Endothelial cell of umbilical vein (primary cell): ENCODE measurements around the gene MARVELD1.

Experiments used
- EZH2 ChIP-seq: IDR thresholded peaks from 2 replicates; pipeline ENCODE4 v1.6.1; 2012; ENCODE audit warnings: borderline replicate concordance, low read depth, mild to moderate bottlenecking, moderate library complexity, low read length, inconsistent platforms; ENCODE audit not compliant: severe bottlenecking
- GATA2 ChIP-seq: IDR thresholded peaks from 2 replicates; pipeline ENCODE4 v1.7.0; 2011; ENCODE audit warnings: low read depth, mild to moderate bottlenecking, moderate library complexity, mixed read lengths, low read length; ENCODE audit not compliant: insufficient read length, insufficient read depth
- MYC ChIP-seq: IDR thresholded peaks from one replicate; pipeline ENCODE4 v1.6.1; 2011; ENCODE audit warnings: mild to moderate bottlenecking, low read depth, low read length
- POLR2A ChIP-seq: IDR thresholded peaks from 2 replicates; pipeline ENCODE4 v1.6.1; 2012; ENCODE audit warnings: low read depth, mild to moderate bottlenecking, control low read depth, low read length
- TF ChIP-seq, protein P1 (sequence below), 2 donors: IDR thresholded peaks; 1 replicate in 1 of 2; 2 replicates in 1 of 2; pipeline ENCODE4 v1.5.1; 2011; ENCODE audit warnings: low read length in 2 of 2, mild to moderate bottlenecking in 2 of 2, moderate library complexity in 2 of 2, control low read depth in 1 of 2, inconsistent platforms in 1 of 2, low read depth in 1 of 2; ENCODE audit not compliant: insufficient read depth in 1 of 2; ENCODE audit errors: extremely low read depth in 1 of 2

DNA sequence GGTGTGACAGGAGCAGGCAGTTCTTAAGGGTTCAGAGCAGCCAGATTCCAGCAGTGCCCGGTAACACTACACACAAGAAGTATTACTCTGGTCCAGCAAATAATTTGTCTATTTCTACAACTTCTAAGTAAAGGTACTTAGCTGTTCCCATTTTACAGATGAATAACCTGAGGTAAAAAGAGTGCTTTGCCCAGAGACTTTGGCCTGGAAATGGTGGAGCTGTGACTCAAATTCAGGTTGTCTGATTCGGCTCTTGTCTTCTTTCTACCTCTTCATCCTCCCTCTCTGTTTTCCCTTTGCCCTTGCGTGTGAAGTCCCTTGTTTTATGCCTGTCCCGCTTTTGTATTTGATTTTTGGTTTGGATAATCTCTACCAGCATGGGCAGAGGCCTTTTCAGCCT is 41.2 kb downstream of the MARVELD1 start:
- TF ChIP-seq, protein P1, sequence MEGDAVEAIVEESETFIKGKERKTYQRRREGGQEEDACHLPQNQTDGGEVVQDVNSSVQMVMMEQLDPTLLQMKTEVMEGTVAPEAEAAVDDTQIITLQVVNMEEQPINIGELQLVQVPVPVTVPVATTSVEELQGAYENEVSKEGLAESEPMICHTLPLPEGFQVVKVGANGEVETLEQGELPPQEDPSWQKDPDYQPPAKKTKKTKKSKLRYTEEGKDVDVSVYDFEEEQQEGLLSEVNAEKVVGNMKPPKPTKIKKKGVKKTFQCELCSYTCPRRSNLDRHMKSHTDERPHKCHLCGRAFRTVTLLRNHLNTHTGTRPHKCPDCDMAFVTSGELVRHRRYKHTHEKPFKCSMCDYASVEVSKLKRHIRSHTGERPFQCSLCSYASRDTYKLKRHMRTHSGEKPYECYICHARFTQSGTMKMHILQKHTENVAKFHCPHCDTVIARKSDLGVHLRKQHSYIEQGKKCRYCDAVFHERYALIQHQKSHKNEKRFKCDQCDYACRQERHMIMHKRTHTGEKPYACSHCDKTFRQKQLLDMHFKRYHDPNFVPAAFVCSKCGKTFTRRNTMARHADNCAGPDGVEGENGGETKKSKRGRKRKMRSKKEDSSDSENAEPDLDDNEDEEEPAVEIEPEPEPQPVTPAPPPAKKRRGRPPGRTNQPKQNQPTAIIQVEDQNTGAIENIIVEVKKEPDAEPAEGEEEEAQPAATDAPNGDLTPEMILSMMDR (IDR thresholded peaks at IDR 0.05; ENCODE audit: extremely low read depth in 1 of 2, insufficient read depth in 1 of 2, low read depth in 1 of 2, low read length in 2 of 2): no peak
- TF ChIP-seq POLR2A: no peak
- no peak for TF ChIP-seq MYC
- no peak for TF ChIP-seq EZH2
- no peak for TF ChIP-seq GATA2
